ENCODE measurements around the gene ATG2A.

The ATG2A gene

DNA sequence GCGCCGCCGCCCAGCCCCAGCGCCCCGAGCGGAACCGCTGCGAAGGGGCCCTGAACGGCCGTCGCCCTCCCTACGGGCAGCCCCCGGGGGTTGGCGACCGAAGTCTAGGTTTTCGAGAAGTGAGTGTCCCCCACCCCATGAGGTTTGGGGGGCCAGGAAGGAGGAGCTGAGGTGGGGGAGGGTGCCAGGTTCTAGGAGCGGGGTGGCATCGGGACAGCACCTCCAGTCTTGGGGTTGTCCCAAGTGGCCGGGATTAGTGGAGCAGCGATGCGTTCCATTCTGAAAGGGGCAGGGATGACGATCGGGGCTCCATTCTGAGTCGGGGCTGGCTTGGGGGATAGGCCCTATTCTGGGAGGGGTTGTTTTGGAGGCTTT lies 7.9 kb upstream of the ATG2A start:
- no peak for DNase-seq (ENCODE audit: low read depth in 2 of 2)

- peak; percentile 81 to 82 for DNase-seq (ENCODE audit: low read depth in 2 of 2)
Measured at GRCh38 chr11:64923944-64924909, 7.2 kb upstream of the ATG2A start, which contains the start of gene PPP2R5B. Gene PPP2R5B, plus strand, starts transcription at chr11:64924689. Its CDS starts 1,046 bp downstream, at chr11:64925735.

GRCh38 chr11:64923151-64923661 lies 6.2 kb upstream of the ATG2A start:
- DNase-seq (ENCODE audit: low read depth in 2 of 2), result no peak

DNA sequence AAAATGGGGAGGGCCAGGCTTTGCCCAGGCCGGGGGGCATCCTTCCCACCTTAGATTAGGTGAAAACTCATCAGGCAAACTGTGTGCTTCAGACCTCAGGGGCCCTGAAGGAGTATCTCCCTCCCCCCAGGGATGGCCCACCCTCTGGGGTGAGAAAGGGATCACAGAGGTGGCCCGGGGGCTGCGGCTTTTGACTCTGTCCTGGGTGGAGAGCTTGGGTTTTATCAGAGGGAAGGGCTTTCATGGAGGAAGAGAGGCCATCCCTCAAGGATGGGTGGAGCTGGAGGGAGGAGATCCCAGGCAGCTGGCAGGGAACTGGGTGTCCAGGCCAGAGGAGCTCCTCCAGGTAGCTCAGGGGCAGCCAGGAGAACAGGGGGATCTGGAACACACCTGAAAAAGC lies 4.4 kb upstream of the ATG2A start:
- no peak for DNase-seq (ENCODE audit: low read depth in 2 of 2)

- no peak for DNase-seq (ENCODE audit: low read depth in 2 of 2)
Measured at GRCh38 chr11:64920124-64920523, 3.1 kb upstream of the ATG2A start.

DNA sequence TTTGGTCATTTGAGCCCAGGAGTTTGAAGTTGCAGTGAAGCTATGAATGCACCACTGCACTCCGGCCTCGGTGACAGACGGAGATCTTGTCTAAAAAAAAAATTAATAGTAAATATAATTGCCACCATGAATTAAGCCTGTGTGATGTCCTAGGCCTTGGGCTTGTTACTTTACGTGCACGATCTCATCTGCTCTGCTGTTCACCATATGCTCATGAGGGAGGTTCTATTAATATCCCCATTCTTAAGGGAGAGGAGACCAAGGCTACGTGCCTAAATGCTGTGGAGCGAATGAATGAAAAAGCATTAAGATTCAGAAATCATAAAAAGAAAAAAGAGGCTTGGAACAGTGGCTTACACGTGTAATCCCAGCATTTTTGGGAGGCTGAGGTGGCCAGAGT lies 2.6 kb upstream of the ATG2A start:
- DNase-seq (ENCODE audit: low read depth in 2 of 2), result no peak

- no peak for DNase-seq (ENCODE audit: low read depth in 2 of 2)
Measured at GRCh38 chr11:64918017-64918416, 1.0 kb upstream of the ATG2A start.

- DNase-seq (ENCODE audit: low read depth in 2 of 2), result no peak
Measured at GRCh38 chr11:64917663-64917995, 620 bp upstream of the ATG2A start.

GRCh38 chr11:64916040-64916774 lies 802 bp downstream of the ATG2A start:
- peak in 1 of 2 donors; percentile 16 for DNase-seq (ENCODE audit: low read depth in 2 of 2)

GRCh38 chr11:64915376-64915887 lies 1.6 kb downstream of the ATG2A start:
- no peak for DNase-seq (ENCODE audit: low read depth in 2 of 2)

GRCh38 chr11:64914123-64914522 lies 2.9 kb downstream of the ATG2A start:
- no peak for DNase-seq (ENCODE audit: low read depth in 2 of 2)

DNA sequence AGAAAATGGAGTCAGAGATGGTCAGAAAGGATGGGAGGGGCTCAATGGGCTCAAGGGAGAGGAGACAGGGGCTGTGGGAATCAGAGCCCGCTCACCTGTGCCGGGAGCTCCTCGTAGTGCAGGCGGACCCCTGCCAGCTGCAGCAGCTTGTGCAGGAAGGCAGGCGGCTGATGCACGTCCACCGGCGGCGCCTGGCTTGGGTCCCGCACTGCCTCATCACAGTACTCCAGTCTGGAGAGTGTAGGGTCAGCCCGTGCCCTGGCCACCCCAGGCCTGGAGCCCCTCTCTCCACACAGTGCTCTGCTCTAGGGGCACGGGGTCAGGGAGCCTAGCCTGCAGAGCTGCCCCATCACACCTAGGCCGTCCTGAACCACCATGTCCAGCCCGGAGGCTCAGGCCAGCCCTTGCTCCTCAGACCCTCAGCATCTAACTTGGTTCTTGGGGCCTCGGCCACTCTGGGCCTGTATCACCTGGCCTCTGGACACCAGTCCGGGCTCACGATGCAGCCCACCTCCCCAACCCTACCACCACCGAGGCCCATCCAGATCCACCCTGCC lies 3.8 kb downstream of the ATG2A start:
- no peak for DNase-seq (ENCODE audit: low read depth in 2 of 2)

DNA sequence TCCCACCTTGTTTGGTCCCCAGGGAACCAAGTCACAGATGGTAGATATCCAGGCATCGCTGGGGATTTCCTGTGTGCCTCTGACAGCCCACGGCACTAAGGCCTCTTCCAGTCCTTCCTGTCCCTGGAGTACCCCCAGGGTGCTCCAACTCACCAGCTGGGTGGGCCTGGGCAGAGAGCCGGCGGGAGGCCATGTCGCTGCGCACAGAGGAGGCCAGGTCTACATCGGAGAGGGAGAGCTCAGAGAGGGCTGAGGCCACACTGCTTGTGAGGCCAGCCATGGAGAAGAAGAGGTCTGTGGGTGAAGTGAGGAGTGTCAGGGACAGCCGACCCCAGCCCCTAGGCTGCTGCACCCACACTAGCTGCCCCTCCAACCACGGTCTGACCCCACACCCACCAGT lies 5.3 kb downstream of the ATG2A start:
- DNase-seq (ENCODE audit: low read depth in 2 of 2), result no peak

GRCh38 chr11:64911142-64911541 lies 5.9 kb downstream of the ATG2A start:
- no peak for DNase-seq (ENCODE audit: low read depth in 2 of 2)

GRCh38 chr11:64910451-64911093 lies 6.4 kb downstream of the ATG2A start:
- DNase-seq (ENCODE audit: low read depth in 2 of 2), result no peak

GRCh38 chr11:64909653-64910343 lies 7.2 kb downstream of the ATG2A start:
- no peak for DNase-seq (ENCODE audit: low read depth in 2 of 2)

DNA sequence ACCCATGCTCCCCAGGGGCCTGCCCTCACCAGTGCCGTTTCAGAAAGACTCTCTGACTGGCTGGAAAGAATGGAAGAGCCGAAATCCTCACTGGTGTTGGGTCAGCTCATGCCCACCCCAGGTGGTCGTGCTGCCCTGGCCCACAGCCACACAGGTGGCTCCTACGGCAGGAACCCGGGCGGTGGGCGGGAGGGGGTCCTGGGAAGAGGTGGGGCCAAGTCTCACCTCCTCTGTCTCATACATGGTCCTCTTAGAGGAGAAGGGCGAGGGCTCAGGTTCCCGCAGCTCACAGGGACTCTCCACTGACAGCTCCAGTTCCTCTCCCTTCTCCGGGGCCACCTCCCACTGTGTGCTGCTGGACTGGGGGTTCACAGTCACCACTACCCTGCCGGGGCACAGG lies 8.2 kb downstream of the ATG2A start:
- no peak for DNase-seq (ENCODE audit: low read depth in 2 of 2)

- DNase-seq (ENCODE audit: low read depth in 2 of 2), result no peak
Measured at GRCh38 chr11:64906314-64906635, 10.7 kb downstream of the ATG2A start.

DNA sequence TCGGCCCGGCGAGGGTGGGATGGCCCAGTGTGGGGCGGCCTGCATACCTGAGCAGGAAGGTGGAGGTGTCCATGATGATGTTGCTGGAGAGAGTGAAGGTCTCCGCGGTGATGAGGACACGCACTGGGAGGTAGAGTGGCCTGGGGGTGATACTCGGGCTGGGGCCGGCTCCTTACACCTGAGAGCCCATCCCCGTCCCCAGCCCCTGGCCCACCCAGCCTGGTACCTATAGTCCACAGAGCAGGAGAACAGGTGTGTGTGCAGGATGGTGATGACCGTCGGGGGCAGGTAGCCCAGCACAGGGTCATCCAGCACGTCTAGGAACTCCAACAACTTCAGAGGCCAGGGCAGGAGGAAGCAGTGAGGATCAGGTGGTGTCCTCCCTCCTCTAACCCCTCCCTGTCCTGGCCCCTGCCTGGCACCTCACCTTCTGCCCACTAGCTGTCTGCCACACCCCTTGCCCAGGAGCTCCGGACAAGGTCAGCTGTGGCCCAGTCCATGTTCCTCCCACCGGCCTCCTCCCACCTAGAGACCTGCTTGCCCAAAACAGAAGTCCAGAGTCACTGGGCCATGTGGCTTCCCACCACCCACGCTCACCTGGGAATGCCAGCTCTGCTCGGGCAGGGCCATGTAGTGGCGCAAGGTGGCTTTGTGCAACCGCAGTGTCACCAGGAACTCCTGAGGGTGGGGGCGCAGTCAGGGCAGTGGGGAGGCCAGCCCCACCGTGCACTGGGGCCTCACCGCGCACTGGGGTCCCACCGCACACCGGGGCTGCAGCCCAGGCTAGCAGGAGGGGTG lies 11.3 kb downstream of the ATG2A start:
- DNase-seq (ENCODE audit: low read depth in 2 of 2), result no peak

GRCh38 chr11:64903291-64903833 lies 13.6 kb downstream of the ATG2A start:
- no peak for DNase-seq (ENCODE audit: low read depth in 2 of 2)
